K562 (cell line): Measurements from ENCODE around the gene MSH2.

Experiments used
- ATF1 ChIP-seq, 2 experiments: fragments of 450-650 bp in 1 of 2; IDR thresholded peaks; 2 replicates each; pipeline ENCODE4 v1.6.1; 2016; ENCODE audit warnings: missing compliant biosample characterization in 1 of 2, missing genetic modification characterization in 1 of 2
- BRCA1 ChIP-seq, 2 experiments: fragments of 450-650 bp in 1 of 2; sonication (generic) in 1 of 2; formaldehyde crosslinking in 1 of 2; IDR thresholded peaks; 2 replicates each; pipeline versions ENCODE4 v1.5.0 to v1.6.1; 2017 to 2020; ENCODE audit warnings: mild to moderate bottlenecking in 1 of 2, missing genetic modification reagents in 1 of 2
- HMGN3 ChIP-seq: IDR thresholded peaks from 2 replicates; pipeline ENCODE4 v1.6.1; 2011; ENCODE audit warnings: borderline replicate concordance, low read depth, mild to moderate bottlenecking, mixed read lengths, low read length; ENCODE audit not compliant: insufficient read length; ENCODE audit errors: extremely low read depth
- NR2C2 ChIP-seq, 2 experiments: fragments of 200-800 bp in 1 of 2; sonication (Bioruptor generic) in 1 of 2; sonication (generic) in 1 of 2; formaldehyde crosslinking in 1 of 2; IDR thresholded peaks; 2 replicates each; pipeline versions ENCODE4 v1.6.1 to v1.8.0; 2016 to 2022; ENCODE audit warnings: mild to moderate bottlenecking in 1 of 2, missing compliant biosample characterization in 1 of 2, missing genetic modification characterization in 1 of 2, missing genetic modification reagents in 1 of 2
- RAD51 ChIP-seq: fragments of 450-650 bp; IDR thresholded peaks from 2 replicates; pipeline ENCODE4 v1.7.1; 2016; ENCODE audit warnings: low read depth, mild to moderate bottlenecking, borderline replicate concordance
- SIN3A ChIP-seq, 2 experiments: fragments of 150-350 bp in 1 of 2; IDR thresholded peaks; 2 replicates each; pipeline ENCODE4 v1.6.1; 2011 to 2016; ENCODE audit warnings: borderline replicate concordance in 2 of 2, low read depth in 2 of 2, low read length in 2 of 2, mild to moderate bottlenecking in 2 of 2, moderate library complexity in 2 of 2; ENCODE audit not compliant: control insufficient read depth in 1 of 2
- TCF7L2 ChIP-seq: fragments of 150-350 bp; IDR thresholded peaks from 2 replicates; pipeline ENCODE4 v1.6.1; 2016; ENCODE audit warnings: low read depth, mild to moderate bottlenecking, low read length, moderate library complexity
- YY1 ChIP-seq, 3 experiments: IDR thresholded peaks; 2 replicates each; pipeline ENCODE4 v1.6.1; 2011; ENCODE audit warnings: low read length in 2 of 3, mild to moderate bottlenecking in 2 of 3, moderate library complexity in 2 of 3, borderline replicate concordance in 1 of 3, control low read depth in 1 of 3, low read depth in 1 of 3; ENCODE audit not compliant: insufficient read depth in 3 of 3, insufficient replicate concordance in 2 of 3, control insufficient read depth in 1 of 3, insufficient read length in 1 of 3; ENCODE audit errors: extremely low read depth in 1 of 3
- ZFP36 ChIP-seq: fragments of 150-350 bp; IDR thresholded peaks from 2 replicates; pipeline ENCODE4 v1.6.1; 2018; ENCODE audit warnings: low read length, low read depth; ENCODE audit not compliant: partially characterized antibody
- TF ChIP-seq, protein P1 (sequence below), 2 experiments: IDR thresholded peaks in 1 of 2; conservative IDR thresholded peaks in 1 of 2; 2 replicates each; pipeline ENCODE4 v1.6.1; 2016; ENCODE audit warnings: low read depth in 2 of 2, mild to moderate bottlenecking in 1 of 2, missing compliant biosample characterization in 1 of 2, missing genetic modification characterization in 1 of 2, moderate library complexity in 1 of 2
- TF ChIP-seq, protein P2 (sequence below), 3 experiments: IDR thresholded peaks in 2 of 3; conservative IDR thresholded peaks in 1 of 3; 2 replicates each; pipeline ENCODE4 v1.5.1; 2011 to 2012; ENCODE audit warnings: low read length in 3 of 3, mild to moderate bottlenecking in 3 of 3, control low read depth in 2 of 3, improper control_type of control experiment in 1 of 3, inconsistent platforms in 1 of 3, low read depth in 1 of 3, mixed read lengths in 1 of 3, moderate library complexity in 1 of 3; ENCODE audit not compliant: insufficient read depth in 2 of 3
- TF ChIP-seq, protein P3 (sequence below), 3 experiments: fragments of 200-800 bp in 1 of 3; fragments of 250-450 bp in 1 of 3; fragments of 450-650 bp in 1 of 3; sonication (Bioruptor Pico) in 1 of 3; sonication (Bioruptor generic) in 1 of 3; formaldehyde crosslinking in 1 of 3; IDR thresholded peaks; 2 replicates each; pipeline versions ENCODE4 v1.6.1 to v1.8.0; 2016 to 2022; ENCODE audit warnings: mild to moderate bottlenecking in 2 of 3, missing genetic modification characterization in 2 of 3, missing compliant biosample characterization in 1 of 3, moderate library complexity in 1 of 3

DNA sequence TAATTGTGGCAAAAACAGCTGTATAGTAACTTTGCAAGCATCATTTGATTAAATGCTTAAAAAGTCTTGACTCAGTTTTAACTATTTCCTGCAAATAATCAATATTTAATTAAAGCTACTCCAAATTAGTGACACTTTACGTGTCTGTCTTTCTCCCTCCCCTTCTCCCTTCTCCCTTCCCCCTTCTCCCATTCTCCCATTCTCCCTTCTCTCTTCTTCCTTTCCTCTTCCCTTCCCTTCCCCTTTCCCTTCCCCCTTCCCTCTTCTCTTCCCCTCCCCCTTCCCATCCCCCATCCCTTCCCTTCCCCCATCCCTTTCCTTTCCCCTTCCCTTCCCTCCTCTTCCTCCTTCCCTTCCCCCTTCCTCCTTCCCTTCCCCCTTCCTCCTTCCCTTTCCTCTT, 76.9 kb downstream of the MSH2 start:
- TF ChIP-seq, protein P1, sequence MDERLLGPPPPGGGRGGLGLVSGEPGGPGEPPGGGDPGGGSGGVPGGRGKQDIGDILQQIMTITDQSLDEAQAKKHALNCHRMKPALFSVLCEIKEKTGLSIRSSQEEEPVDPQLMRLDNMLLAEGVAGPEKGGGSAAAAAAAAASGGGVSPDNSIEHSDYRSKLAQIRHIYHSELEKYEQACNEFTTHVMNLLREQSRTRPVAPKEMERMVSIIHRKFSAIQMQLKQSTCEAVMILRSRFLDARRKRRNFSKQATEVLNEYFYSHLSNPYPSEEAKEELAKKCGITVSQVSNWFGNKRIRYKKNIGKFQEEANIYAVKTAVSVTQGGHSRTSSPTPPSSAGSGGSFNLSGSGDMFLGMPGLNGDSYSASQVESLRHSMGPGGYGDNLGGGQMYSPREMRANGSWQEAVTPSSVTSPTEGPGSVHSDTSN (CRISPR knock-in tag; IDR thresholded peaks at IDR 0.05; ENCODE audit: low read depth), result no peak
- TF ChIP-seq, protein P1 (tag; conservative IDR thresholded peaks at IDR 0.05; ENCODE audit: low read depth), result no peak
- TF ChIP-seq, protein P2, sequence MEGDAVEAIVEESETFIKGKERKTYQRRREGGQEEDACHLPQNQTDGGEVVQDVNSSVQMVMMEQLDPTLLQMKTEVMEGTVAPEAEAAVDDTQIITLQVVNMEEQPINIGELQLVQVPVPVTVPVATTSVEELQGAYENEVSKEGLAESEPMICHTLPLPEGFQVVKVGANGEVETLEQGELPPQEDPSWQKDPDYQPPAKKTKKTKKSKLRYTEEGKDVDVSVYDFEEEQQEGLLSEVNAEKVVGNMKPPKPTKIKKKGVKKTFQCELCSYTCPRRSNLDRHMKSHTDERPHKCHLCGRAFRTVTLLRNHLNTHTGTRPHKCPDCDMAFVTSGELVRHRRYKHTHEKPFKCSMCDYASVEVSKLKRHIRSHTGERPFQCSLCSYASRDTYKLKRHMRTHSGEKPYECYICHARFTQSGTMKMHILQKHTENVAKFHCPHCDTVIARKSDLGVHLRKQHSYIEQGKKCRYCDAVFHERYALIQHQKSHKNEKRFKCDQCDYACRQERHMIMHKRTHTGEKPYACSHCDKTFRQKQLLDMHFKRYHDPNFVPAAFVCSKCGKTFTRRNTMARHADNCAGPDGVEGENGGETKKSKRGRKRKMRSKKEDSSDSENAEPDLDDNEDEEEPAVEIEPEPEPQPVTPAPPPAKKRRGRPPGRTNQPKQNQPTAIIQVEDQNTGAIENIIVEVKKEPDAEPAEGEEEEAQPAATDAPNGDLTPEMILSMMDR (IDR thresholded peaks at IDR 0.05 in 2 of 3, conservative IDR thresholded peaks at IDR 0.05 in 1 of 3; ENCODE audit: insufficient read depth in 2 of 3, low read depth in 1 of 3, low read length in 3 of 3), result no peak
- TF ChIP-seq NR2C2 (CRISPR knock-in tag; IDR thresholded peaks at IDR 0.05), result no peak
- TF ChIP-seq NR2C2 (tag; IDR thresholded peaks at IDR 0.05), result no peak
- no peak for TF ChIP-seq BRCA1 (IDR thresholded peaks at IDR 0.05)
- no peak for TF ChIP-seq BRCA1 (CRISPR knock-in tag; IDR thresholded peaks at IDR 0.05)
- TF ChIP-seq, protein P3, sequence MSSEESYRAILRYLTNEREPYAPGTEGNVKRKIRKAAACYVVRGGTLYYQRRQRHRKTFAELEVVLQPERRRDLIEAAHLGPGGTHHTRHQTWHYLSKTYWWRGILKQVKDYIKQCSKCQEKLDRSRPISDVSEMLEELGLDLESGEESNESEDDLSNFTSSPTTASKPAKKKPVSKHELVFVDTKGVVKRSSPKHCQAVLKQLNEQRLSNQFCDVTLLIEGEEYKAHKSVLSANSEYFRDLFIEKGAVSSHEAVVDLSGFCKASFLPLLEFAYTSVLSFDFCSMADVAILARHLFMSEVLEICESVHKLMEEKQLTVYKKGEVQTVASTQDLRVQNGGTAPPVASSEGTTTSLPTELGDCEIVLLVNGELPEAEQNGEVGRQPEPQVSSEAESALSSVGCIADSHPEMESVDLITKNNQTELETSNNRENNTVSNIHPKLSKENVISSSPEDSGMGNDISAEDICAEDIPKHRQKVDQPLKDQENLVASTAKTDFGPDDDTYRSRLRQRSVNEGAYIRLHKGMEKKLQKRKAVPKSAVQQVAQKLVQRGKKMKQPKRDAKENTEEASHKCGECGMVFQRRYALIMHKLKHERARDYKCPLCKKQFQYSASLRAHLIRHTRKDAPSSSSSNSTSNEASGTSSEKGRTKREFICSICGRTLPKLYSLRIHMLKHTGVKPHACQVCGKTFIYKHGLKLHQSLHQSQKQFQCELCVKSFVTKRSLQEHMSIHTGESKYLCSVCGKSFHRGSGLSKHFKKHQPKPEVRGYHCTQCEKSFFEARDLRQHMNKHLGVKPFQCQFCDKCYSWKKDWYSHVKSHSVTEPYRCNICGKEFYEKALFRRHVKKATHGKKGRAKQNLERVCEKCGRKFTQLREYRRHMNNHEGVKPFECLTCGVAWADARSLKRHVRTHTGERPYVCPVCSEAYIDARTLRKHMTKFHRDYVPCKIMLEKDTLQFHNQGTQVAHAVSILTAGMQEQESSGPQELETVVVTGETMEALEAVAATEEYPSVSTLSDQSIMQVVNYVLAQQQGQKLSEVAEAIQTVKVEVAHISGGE (CRISPR knock-in tag; IDR thresholded peaks at IDR 0.05), result no peak
- no peak for TF ChIP-seq ZFP36
- no peak for TF ChIP-seq YY1 (IDR thresholded peaks at IDR 0.05; ENCODE audit: borderline replicate concordance in 1 of 3, control insufficient read depth in 1 of 3, extremely low read depth in 1 of 3, insufficient read depth in 3 of 3, insufficient read length in 1 of 3, insufficient replicate concordance in 2 of 3, low read depth in 1 of 3, low read length in 2 of 3)
- TF ChIP-seq HMGN3, result no peak
- TF ChIP-seq SIN3A (IDR thresholded peaks at IDR 0.05; ENCODE audit: borderline replicate concordance in 2 of 2, control insufficient read depth in 1 of 2, low read depth in 2 of 2, low read length in 2 of 2), result no peak
- TF ChIP-seq ATF1 (CRISPR knock-in tag; IDR thresholded peaks at IDR 0.05), result no peak
- no peak for TF ChIP-seq ATF1 (tag; IDR thresholded peaks at IDR 0.05)
- no peak for TF ChIP-seq RAD51
- TF ChIP-seq TCF7L2, result no peak
